ENCODE results near the gene FAM241A. TPM values are rescaled to one million over a fixed set of nuclear protein-coding genes. Genes with fewer than 3 reads are reported as not detected.

FAM241A gene
- total RNA-seq, 1 donor from 2014 or later, result not detected

DNA sequence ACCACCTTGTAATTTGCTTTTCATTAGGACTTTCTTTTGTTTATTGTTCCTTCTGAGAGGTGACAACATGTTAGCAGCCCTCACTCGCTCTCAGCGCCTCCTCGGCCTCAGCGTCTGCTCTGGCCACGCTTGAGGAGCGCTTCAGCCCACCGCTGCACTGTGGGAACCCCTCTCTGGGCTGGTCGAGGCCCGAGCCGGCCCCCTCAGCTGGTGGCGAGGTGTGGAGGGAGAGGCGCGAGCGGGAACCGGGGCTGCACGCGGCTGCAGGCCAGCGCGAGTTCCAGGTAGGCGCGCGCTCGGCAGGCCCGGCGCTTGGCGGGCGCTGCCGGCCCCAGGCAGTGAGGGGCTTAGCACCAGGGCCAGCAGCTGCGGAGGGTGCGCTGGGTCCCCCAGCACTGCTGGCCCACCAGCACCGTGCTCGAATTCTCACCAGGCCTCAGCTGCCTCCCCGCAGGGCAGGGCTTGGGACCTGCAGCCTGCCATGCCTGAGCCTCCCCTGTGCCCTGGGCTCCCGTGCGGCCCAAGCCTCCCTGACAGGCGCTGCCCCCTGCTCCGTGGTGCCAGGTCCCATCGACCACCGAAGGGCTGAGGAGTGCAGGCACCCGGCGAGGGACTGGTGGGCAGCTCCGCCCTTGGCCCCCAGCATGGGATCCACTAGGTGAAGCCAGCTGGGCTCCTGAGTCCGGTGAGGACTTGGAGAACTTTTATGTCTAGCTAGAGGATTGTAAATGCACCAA is 77.1 kb downstream of the FAM241A start:
- Histone ChIP-seq H3K36me3 (no peaks in the 10 kb centered on the region), H3K79me2 (ENCODE audit: low read depth) (no peaks in the 10 kb centered on the region), H3K4me3 (no peak overlapping the region), H3K27ac (no peak overlapping the region), H2AFZ (replicated peaks) (no peak overlapping the region), H4K20me1 (ENCODE audit: low read depth) (no peaks in the 10 kb centered on the region), H3K4me1 (no peaks in the 10 kb centered on the region), H3K4me2 (no peak overlapping the region), H3K27me3 (no peaks in the 10 kb centered on the region), H3K9me3 (ENCODE audit: low read depth) (no peaks in the 10 kb centered on the region), H3F3A (ENCODE audit: low read depth) (peaks cover 4% of the 10 kb centered on the region), H3K9ac (no peak overlapping the region)
- DNase-seq (ENCODE audit: low spot score), result no peak
- H3K9me3 Mint-ChIP-seq, result peaks cover 6% of the 10 kb centered on the region
- TF ChIP-seq EZH2 (IDR thresholded peaks at IDR 0.05) (no peak), EZH2phosphoT487 (IDR thresholded peaks at IDR 0.05) (no peak)
- TF ChIP-seq, protein P1, sequence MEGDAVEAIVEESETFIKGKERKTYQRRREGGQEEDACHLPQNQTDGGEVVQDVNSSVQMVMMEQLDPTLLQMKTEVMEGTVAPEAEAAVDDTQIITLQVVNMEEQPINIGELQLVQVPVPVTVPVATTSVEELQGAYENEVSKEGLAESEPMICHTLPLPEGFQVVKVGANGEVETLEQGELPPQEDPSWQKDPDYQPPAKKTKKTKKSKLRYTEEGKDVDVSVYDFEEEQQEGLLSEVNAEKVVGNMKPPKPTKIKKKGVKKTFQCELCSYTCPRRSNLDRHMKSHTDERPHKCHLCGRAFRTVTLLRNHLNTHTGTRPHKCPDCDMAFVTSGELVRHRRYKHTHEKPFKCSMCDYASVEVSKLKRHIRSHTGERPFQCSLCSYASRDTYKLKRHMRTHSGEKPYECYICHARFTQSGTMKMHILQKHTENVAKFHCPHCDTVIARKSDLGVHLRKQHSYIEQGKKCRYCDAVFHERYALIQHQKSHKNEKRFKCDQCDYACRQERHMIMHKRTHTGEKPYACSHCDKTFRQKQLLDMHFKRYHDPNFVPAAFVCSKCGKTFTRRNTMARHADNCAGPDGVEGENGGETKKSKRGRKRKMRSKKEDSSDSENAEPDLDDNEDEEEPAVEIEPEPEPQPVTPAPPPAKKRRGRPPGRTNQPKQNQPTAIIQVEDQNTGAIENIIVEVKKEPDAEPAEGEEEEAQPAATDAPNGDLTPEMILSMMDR (IDR thresholded peaks at IDR 0.05), result no peak
- no peak overlapping the region for H3K27ac Mint-ChIP-seq
- H3K4me3 Mint-ChIP-seq, result no peak overlapping the region
- no peaks in the 10 kb centered on the region for H3K36me3 Mint-ChIP-seq
- H3K4me1 Mint-ChIP-seq, result no peaks in the 10 kb centered on the region
- H3K27me3 Mint-ChIP-seq (ENCODE audit: insufficient read depth, low read depth), result peaks cover 4% of the 10 kb centered on the region

- H3K4me1 Mint-ChIP-seq, result peaks cover 1% of the 10 kb centered on the region
- Histone ChIP-seq H3K27ac (no peak overlapping the region), H3K4me3 (no peak overlapping the region), H3K27me3 (no peaks in the 10 kb centered on the region), H3F3A (ENCODE audit: low read depth) (peaks cover 11% of the 10 kb centered on the region), H3K4me2 (no peak overlapping the region), H3K4me1 (peaks cover 1% of the 10 kb centered on the region), H2AFZ (replicated peaks) (peak overlapping the region; percentile 47), H3K9ac (no peak overlapping the region), H4K20me1 (ENCODE audit: low read depth) (no peaks in the 10 kb centered on the region), H3K79me2 (ENCODE audit: low read depth) (peaks cover 5% of the 10 kb centered on the region), H3K9me3 (ENCODE audit: low read depth) (no peaks in the 10 kb centered on the region), H3K36me3 (no peaks in the 10 kb centered on the region)
- H3K27ac Mint-ChIP-seq, result no peak overlapping the region
- no peak for DNase-seq (ENCODE audit: low spot score)
- TF ChIP-seq, protein P1 (IDR thresholded peaks at IDR 0.05), result no peak
- TF ChIP-seq EZH2 (IDR thresholded peaks at IDR 0.05) (no peak), EZH2phosphoT487 (IDR thresholded peaks at IDR 0.05) (no peak)
- H3K36me3 Mint-ChIP-seq, result no peaks in the 10 kb centered on the region
- H3K9me3 Mint-ChIP-seq, result peaks cover 6% of the 10 kb centered on the region
- peaks cover 4% of the 10 kb centered on the region for H3K27me3 Mint-ChIP-seq (ENCODE audit: insufficient read depth, low read depth)
- H3K4me3 Mint-ChIP-seq, result no peak overlapping the region
Observed at GRCh38 chr4:112225157-112225556, 79.9 kb downstream of the FAM241A start.

DNA sequence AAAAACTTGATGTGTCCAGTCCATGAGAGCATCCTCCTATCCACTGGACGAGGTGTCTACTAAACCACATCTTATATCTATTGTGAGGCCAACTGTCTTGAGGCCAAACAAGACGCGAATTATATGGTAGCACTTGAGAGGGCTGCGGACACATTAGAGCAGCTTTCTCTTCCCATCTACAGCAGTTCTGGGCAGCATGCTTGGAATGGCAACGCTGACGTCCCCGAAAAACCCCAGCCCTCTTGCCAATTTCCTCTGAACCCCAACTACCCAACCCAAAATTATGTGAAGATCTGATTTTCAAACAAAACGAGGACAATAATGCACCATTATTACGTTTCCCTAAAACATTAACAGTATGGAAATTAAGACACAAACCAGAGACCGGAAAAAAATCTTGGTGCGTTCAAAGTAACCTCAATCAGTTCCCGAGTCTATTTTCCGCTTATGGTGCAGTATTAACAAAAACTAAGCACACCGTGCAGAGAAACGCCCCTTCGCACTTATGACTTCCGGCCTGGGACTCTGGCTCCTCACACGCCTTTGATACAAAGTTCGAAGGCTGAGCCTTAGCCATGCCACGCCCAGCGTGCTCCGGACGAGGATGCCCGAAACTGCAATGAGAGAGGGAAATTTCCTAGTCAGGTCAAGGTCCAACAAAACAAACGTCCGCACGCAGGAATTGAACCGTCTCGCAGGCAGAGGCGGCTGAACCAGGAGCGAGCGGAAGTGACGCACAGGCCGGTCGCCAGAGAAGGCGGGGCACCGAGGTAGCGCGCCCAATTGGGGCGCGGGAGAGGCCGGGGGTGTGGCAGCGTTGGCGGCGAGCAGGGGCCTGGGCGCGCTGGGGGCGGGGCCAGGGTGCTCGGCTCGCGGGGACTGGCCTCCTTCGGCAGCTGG is 85.9 kb downstream of the FAM241A start:
- H2AFZ ChIP-seq (replicated peaks), result peak overlapping the region; percentile 99
- Mint-ChIP-seq H3K4me1 (peaks cover 27% of the 10 kb centered on the region), H3K36me3 (peaks cover 4% of the 10 kb centered on the region), H3K9me3 (no peaks in the 10 kb centered on the region), H3K27me3 (ENCODE audit: insufficient read depth, low read depth) (peaks cover 5% of the 10 kb centered on the region), H3K4me3 (peak overlapping the region; percentile 96), H3K27ac (peak overlapping the region; percentile 99)
- DNase-seq (ENCODE audit: low spot score), result peak; percentile 99
- H3K4me3 ChIP-seq, result peak overlapping the region; percentile 74
- H3K4me1 ChIP-seq, result peaks cover 18% of the 10 kb centered on the region
- H4K20me1 ChIP-seq (ENCODE audit: low read depth), result peaks cover 28% of the 10 kb centered on the region
- no peaks in the 10 kb centered on the region for H3K27me3 ChIP-seq
- peaks cover 23% of the 10 kb centered on the region for H3F3A ChIP-seq (ENCODE audit: low read depth)
- H3K9ac ChIP-seq, result peak overlapping the region; percentile 75
- no peaks in the 10 kb centered on the region for H3K9me3 ChIP-seq (ENCODE audit: low read depth)
- no peak for TF ChIP-seq EZH2phosphoT487 (IDR thresholded peaks at IDR 0.05)
- TF ChIP-seq, protein P1 (IDR thresholded peaks at IDR 0.05), result no peak
- no peak for TF ChIP-seq EZH2 (IDR thresholded peaks at IDR 0.05)
- peak overlapping the region; percentile 97 for H3K27ac ChIP-seq
- H3K4me2 ChIP-seq, result peak overlapping the region; percentile 82
- H3K79me2 ChIP-seq (ENCODE audit: low read depth), result peaks cover 52% of the 10 kb centered on the region
- no peaks in the 10 kb centered on the region for H3K36me3 ChIP-seq

All from neural progenitor cell (in vitro differentiated cells).